HG03457 (cell line): Measurements from ENCODE around the gene AMOTL2.

Experiments
- ATAC-seq: cut with Tn5 transposase; IDR thresholded peaks from one replicate; pipeline ENCODE4 v1.9.1; 2021; ENCODE audit warnings: moderate number of reproducible peaks; ENCODE audit not compliant: unreplicated experiment

Gene AMOTL2

DNA sequence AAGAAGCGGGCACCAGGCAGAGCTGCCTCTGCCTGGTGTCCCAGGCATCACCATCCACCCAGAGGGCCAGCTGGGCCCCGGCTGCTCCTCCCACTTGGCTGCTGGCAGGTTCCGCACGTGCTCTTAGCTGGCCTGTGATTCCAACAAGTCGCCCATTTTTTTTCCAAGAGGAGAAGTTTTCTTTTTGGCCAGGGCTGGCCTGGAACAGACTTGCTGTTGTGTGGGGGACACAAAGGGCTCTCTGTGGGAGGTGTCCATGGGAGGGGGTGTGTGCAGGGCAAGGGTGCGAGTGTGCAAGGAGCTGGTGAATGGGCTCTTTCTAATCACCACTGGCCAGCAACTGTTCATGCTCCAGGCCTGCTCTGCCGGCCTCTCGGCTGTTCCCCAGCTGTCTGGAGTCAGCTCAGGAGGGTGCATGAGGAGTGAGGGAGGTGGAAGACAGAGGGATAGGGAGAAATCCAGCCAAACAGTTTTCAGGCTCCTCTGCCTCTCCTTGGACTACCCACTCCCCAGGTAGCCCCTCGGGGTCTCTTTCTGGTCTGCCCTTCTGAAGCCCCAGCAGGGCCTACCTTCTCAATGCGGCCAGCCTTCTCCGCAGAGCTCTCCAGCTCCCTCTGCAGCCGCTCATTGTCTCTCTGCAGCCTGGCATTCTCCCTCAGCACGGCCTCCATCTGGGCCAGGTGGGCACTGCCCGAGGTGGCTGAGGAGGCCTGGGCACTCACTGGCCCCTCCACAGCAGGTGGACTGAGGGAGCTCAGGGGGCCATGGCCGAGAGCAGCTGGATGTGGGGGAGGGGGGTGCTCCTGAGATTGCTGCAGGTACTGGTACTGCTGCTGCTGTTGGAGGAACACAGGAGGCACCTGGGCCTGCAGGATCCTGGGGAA lies 7.1 kb downstream of the AMOTL2 start:
- no peak for ATAC-seq

DNA sequence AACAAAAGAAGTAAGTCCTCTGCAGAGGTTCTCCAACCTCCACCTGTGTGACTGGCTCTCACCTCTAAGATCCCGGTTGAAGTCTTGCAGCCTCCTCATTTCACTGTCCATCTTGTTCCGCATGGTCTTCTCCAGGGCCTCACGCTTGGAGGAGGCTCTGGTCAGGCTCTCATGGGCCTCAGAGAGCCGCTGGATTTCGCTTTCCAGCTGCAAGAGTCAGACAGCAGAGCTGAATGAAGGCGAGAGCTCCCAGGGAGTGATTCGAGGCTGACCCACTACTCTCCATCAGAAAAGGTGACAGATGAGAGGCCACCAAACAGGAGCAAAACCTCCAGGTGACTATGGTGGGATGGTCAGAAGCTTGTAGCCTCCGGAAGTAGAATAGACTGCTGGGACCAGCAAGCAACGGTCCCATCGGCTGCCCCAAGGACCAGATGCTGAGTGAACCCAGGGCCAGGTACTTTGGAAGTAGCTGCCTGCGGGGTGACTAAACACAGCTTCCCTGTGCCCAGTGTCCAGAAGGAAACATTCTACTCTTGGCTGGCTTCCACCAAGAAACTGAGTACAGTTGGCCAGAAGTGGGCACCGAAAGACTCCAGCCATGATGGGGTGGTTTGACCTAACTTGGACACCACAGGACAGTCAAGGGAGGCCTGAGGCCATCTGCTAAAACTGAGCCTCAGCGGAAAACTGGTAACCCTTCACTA lies 7.9 kb downstream of the AMOTL2 start:
- ATAC-seq: no peak

DNA sequence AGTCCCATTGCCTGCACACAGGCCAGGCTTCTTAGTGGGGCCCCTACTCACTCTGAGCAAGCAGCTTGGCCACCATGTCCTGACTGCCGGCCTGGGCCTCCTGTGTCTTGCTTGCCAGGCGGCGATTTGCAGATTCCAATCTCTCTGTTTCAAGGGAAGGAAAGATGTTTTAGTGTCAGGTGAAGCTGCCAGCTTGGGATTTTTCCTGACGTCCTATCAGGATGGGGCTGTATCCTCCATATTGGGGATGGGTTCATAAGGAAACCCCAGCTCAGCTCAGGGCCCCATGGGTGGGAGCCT lies 8.5 kb downstream of the AMOTL2 start:
- ATAC-seq: no peak

DNA sequence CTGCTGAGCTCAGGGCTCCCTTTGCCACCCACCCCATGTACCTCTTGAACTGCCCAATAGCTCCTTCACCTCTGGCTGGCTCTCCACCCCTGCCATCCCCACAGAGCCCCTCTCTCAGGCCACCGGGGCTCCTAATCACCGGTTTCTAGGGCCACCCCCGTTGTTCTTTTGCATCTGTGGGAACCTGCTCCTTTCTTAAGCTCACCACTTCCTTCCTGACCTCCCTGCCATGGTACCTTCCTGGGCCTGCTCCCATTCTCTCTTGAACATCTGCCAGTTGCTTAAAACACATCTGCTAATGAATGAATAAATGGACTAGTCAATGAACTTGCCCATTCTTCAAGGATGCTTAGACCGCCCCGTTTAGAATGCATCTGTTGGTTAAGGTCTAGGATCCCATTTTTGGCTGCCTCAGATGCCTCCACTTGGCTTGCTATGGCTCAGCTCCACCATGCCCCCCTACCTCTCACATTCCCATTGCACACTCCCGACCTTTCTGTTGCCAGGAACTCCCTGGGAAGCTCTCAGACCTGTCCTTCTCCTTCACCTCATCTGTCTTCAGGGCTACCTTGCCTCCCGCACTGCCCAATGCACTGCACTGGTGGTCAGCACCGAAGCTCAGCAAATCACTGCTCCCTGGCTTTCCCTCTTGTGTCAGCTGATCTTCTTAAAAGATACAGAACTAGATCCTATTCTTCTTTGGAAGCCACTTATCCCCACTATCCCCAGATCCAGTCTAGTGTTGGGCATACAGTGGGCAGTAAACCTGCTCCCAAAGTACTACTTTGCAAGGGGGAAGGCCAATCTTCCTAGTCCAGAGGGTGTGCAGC lies 9.1 kb downstream of the AMOTL2 start:
- no peak for ATAC-seq

DNA sequence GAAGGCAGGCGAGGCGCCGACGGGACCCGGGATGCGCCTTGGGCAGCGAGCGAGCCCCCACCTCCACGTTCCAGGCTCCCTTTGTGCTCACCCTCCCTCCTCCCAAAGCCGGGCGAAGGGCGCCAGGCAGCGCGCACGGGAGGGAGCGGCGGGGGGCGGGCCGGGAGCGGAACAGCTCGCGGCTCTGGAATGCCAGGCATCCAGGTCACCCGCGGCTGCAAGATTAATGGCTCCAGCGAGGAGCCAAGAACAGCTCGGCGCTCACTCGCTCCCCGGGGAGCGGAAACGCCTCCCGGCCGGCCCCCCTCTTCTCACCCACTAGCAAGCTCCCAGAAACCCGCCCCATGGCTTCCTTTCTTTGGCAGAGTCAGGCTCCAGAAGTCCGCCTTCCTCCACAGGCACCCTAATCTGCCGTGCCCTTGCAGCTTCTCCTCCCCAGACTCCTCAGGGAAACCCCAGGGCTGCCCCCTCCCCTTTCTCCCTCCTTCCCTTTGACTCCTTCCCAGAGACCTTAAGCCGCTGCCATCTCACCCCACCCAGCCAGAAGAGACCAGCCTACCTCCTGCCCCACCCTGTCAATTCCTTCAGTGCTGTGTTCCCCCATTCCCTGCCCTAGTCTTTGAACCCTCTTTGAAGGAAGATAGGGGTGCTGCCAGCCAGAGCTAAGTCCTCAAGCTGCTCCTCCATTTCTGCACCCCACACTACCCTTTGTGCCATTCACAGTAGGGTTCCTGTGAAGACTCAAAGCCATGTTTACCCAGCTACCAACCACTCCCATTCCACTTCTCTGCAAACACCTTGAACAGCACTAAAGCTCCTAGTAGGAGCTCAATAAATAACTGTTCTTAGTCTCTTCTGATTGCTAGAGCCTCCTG lies 9.9 kb downstream of the AMOTL2 start:
- ATAC-seq: no peak

DNA sequence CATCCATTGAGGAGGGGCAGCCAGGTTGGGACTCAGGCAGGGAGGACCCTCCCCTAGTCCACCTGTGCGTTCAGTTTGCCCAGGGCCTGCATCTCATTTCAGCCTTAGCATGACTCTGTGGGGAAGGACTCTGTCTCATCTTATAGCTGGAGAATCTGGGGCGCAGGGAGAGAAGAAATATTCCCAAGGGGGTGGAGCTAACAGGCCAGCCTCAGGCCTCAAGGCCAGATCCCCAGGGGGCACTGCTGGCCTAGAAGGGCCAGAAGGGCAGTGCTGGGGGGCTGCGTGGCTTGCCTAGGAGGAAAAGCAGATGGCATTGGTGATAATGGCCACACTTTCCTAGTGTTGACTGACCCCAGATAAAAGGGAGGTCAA lies 10.9 kb downstream of the AMOTL2 start:
- ATAC-seq: no peak

DNA sequence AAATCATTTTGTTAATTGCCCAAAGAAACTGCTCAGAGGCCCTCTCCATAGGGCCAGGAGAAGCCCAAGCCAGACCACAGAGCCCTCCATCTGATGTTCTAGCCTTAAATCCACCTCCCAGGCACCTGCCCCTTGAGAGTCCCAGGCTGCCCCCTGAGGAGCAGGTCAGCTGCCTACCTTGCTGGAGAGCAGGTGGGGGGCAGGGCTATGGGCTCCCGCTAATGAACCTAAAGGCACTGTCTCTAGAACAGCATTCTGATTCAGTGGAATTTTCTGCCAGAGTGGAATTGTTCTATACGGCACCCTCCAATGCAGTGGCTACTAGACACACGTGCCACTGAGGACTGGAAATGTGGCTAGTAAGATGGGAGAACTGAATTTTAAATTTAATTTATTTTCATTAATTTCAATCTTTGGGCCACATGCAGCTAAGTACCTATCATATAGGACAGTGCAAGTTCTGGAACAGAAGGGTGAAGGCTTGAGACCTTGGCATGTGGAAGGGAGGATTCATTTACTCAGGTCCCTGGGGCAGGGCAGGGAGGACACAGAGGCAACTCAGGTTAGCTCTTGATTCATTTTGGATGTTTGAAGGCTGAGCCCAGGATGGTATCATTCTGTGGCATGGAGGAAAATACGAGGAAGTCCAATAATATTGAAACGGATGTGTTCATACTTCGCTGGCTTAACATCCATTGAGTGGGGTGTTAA lies 11.4 kb downstream of the AMOTL2 start:
- ATAC-seq: no peak

DNA sequence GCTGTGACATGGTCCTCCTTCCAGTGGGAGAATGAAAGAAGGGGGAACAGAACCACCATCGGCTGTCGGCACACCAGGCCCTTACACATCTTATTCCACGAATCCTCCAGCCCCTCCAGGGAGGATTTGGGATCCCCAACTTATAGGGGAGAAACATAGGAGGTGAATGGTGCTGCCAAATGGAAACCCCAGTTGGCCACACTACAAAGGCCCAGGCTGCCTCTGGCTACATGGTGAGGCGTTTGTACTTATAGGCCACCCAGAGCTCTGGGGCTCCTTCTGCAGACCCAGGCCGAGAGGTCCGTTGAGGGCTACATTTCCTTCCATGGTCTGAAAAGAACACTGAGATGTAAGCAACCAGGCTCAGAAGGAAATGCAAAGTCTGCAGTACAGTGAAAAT lies 12.0 kb downstream of the AMOTL2 start:
- no peak for ATAC-seq

DNA sequence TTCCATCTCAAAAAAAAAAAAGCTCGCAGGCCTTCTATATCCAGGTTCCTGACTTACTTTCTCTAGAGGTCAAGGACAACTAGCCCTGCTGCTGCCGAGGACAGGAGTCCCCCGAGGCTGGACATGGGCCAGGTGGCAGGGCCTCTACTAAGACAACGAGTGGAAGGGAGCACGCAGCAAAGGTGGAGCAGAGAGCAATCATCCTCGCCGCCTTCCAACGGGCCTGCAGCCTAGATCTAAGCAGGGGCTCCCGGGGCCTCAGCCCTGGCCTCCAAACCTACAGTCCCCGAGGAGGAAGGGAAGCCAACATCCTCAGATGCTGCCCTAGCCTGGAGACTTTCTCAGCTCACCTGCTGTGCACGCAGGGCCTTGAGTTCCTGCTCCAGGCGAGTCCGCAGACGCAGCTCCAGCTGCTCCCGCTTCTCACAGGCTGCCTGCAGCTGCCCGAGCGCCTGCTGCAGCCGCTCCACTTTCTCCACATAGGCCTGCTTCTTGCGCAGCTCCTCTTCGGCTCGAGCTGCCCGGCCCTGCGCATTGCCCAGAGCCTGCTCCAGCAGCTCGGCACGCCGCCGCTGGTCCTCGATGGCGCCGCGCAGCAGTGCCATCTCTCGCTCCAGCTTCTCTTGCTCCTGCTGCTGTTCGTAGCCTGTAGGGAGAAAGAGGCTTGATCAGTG lies 12.9 kb downstream of the AMOTL2 start:
- no peak for ATAC-seq

DNA sequence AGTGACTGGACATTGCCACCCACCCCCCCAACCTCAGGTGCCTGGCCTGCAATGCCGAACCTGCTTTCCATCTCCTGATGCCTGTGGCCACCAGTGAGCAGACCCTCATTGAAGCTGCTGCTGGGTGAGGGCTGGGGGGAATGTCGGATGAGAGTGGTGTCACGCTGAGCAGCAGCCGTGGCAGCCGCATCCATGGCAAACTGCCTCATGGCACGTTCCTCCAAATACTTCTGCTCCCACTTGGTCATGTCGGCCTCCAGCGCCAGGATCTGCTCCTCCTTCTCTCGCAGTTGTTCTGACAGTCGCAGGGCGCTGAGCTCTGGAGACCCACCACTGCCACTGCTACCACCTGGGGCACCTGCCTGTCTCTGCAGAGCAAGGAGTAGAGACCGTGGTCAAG lies 14.2 kb downstream of the AMOTL2 start:
- no peak for ATAC-seq

DNA sequence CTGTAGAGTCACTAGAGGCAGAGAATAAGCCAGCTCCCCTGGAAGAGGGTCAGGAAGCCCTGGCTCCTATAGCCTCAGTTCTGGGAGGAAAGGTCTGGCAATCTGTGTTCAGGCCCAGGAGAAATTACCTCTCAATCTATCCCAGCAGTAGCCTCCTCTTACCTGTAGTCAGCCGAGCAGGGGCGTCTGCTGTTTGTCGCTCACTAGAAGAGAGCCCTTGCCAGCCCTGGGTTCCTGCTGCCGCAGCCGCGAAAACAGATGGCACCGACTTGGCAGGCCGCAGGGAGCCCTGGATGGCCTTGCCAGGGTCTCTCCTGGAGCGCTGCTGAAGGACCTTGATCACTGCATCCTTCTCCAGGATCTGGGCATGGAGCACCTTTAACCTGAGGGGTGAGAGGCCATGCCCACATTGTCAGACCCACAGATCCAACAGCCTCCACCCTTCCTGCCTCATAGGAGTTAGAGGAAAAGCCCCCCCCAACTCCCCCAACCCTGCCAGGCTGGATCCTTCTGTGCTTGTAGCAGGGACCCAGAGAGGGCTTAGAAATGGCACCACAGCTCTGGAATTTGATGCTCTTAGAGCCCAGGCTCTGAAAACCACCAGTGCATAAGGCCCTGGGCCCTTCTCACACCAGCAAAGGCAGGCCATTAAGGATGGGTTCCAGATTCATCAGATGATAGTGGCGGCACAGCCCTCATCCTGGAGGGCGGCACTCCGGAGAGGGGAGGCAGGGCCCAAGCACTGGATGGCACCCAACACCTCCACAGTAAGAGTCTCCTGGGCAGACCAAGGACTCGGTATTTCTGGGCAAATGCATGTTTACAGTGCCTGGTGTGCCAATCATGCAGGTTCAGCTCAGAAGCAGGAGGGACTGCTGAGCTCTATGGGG lies 14.9 kb downstream of the AMOTL2 start:
- no peak for ATAC-seq

DNA sequence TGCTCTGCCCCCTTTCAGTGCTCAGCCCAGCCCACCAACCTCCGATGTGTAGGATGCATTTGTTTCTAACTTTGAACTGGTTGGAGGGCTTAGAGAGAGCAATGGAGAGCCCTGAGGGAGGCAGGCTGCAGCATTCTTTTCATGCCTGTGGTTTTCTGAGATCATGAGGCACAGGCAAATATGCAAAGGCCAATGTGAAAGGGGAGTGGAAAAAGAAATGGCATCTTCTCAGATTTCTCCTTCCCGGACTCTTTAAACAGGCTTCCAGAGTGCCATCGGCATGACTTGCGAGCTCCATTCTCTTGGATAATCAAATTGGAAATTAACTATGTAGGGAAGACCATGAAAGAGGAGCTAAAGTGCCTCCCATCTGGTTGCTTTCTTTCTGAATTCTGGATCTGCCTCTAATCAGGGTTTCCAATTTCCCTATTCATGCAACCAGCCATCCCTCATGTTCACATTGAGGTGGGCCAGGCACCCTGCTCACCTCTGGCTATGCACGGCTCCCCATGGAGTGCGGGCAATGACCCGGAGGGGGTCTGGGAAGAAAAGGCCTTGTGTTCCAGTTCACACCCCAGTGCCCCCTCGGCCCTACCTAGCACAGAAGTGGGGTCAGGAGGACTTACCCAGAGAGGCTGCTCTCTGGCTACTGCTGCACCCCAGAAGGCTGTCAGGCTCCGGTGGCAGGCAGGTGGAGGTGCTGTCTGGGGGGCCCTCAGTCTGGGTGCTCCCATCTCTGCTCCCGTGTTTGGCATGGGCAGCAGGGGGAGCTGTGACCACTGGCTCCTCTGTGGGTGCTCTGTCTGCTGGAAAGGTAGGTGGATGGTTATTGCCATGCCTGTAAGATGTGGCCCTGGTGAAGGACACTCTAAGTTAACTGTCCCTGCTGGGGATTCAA lies 16.1 kb downstream of the AMOTL2 start:
- ATAC-seq: no peak

DNA sequence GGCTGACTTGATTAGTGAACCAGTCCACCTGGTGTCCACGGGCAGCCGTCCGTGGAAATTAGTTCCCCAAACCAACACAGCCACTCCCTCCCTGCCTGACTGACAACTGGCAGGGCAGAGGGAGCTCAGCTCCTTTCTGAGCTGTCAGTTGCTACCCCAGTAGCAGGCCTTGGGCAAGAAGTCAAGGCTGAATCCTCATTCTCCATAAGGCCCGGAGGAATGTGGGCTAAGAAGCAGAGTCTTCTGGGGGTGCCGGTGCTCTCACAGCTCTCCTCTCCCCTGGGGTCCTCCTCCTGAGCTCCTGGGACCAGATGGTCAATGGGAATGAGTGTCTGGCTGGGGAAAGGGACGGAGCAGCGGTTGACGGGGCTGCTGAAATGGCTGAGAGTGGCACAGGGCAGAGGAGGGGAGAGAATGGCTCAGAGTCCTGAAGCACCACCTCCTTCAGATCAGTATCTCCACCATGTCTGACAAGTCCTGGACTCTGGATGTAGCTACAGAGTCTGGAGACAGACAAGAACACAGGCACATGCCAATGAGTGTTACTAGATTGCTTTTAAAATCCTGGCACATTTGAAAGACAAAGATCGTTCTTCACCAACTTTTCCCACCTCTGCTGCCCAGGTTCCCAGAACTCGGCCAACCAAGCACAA lies 16.9 kb downstream of the AMOTL2 start:
- ATAC-seq: no peak

DNA sequence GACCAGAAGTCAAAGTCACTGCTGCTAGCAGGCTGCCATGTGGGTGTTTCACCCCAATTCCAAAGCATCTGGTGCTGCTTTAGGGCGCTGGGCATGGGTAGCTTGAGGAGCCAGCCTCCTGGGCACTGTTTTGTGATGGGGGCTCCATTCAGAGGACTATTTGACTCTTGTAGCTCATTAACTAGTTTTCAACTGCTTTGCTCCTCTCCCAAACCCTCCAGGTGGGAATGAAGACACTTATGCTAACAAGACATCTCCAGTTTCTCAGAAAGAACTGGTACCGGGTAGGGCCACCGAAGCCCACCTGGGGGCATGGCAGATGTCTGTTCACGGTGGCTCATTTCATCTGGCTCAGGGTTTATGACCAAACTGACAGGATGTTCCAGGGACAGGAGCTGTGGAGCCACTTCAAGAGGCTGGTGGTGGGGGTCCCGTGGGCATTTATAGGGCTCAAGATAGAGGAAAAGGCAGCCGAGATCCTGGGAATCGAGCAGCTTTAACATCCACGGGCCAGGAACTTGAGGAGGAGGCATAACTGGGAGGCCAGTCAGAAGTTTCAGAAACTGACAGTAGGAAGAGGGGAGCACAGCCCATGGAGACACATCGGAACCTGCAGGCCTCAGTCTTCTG lies 17.7 kb downstream of the AMOTL2 start:
- ATAC-seq: no peak

DNA sequence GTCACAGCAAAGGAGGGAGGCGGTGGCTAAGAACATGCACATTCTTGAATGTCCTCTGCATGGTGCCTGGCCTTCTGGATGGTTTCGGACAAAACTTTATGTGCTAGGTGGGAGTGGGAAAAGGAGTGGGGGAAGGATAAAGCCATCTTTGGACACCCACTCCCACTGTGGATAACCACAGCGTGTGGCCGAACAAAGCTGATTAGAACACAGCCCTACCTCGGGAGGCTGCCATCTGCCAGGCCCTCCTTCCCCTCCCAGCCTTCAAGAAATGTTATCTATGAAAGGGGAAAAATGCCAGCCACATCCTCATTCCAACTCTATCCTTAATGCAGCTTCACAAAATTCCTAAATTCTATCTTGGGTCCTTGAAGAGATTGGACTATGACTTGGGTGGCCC lies 18.8 kb downstream of the AMOTL2 start:
- ATAC-seq: no peak

DNA sequence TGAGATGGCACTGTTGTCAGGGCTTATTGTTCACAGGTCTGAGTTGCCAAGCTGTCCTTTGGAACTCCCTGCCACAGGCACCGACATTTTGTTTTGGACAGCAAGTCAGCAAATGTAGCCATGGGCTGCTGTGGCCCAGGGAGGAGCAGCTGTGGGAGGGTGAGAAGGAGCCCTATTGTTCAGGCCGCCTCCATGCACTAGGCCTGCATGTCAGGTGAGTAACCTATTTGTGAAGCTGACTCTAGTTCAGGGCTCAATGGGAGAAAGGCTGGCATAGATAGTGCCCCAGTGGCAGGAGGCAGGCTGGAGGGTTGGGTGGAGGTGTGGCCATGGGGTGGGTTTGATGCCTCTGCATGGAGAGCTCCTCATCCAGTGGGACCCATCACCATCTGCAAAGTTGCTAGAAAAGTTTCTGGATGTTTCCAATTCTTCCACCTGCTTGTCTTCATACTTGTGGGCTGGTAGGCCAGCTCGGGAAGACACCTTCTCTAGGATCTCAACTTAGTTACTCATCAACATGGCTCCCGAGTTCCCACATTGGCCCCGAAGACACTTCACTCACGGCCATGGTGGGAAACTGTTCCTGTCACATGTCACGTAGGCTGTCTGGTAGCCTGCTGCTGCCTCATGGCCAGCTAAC lies 19.5 kb downstream of the AMOTL2 start:
- no peak for ATAC-seq
